ENCODE results near the gene MRPS33. TPM values are rescaled to one million over a fixed set of nuclear protein-coding genes. Genes with fewer than 3 reads are reported as not detected.

The MRPS33 gene
- total and polyA plus RNA-seq, 2 experiments from 2014 or later: 23.1 to 140 TPM

DNA sequence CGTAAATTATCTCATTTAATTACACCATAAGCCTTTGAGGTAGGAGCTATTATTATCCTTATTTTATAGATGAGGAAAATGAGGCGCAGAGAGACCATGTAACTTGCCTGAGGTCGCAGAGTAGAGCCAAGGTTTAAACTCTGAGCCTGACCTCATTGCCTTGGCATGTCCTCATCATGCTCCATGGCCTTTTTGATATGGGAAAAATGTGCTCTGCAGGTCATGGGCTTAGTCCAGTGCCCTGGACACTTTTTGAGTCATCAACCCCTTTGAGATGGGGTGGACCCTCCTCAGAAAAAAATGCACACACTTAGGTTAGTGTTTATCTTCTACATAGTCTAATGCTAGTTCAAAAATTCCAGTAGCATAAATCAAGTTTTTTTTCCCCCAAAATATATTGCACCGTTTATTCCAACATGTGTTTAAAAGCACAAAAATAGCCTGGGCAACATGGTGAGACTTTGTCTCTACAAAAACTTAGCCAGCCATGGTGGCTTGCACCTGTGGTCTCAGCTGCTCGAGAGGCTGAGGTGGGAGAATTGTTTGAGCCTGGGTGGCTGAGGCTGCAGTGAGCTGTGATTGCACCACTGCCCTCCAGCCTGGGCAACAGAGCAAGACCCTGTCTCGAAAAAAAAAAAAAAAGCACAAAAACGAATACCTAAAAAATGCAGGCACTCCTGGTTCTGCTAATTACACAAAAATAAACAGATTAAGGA, 30.5 kb upstream of the MRPS33 start:
- Mint-ChIP-seq H3K9me3 (no peaks in the 10 kb centered on the region; the same call in 2 of the 3 replicates), H3K27ac (no peak overlapping the region), H3K4me3 (no peak overlapping the region), H3K4me1 (no peaks in the 10 kb centered on the region), H3K27me3 (ENCODE audit: insufficient read depth, low read depth, poor library complexity) (peaks cover 3% of the 10 kb centered on the region), H3K36me3 (ENCODE audit: low read depth) (no peaks in the 10 kb centered on the region)
- H2AFZ ChIP-seq: no peak overlapping the region
- no peaks in the 10 kb centered on the region for H3K79me2 ChIP-seq (replicated peaks; ENCODE audit: insufficient read depth)
- no peak for ATAC-seq
- no peaks in the 10 kb centered on the region for H3K27me3 ChIP-seq (ENCODE audit: insufficient read depth)
- H3K27ac ChIP-seq (ENCODE audit: low read depth): no peak overlapping the region
- no peaks in the 10 kb centered on the region for H3K36me3 ChIP-seq (ENCODE audit: insufficient read depth)
- DNase-seq (ENCODE audit: low spot score): no peak
- H3K4me2 ChIP-seq: no peak overlapping the region
- H3F3A ChIP-seq (replicated peaks; ENCODE audit: low read depth): no peaks in the 10 kb centered on the region
- no peak overlapping the region for H3K4me3 ChIP-seq
- no peak for TF ChIP-seq ZNF331 (CRISPR knock-in tag; IDR thresholded peaks at IDR 0.05; ENCODE audit: low read depth)
- no peak for TF ChIP-seq EZH2phosphoT487 (IDR thresholded peaks at IDR 0.05; ENCODE audit: unreplicated experiment)
- no peak for TF ChIP-seq NANOG (IDR thresholded peaks at IDR 0.05; ENCODE audit: borderline replicate concordance)
- no peak for TF ChIP-seq POLR2AphosphoS5 (IDR thresholded peaks at IDR 0.05; ENCODE audit: low read depth)
- TF ChIP-seq STAT1 (IDR thresholded peaks at IDR 0.05; ENCODE audit: unreplicated experiment): no peak
- TF ChIP-seq, protein P1, sequence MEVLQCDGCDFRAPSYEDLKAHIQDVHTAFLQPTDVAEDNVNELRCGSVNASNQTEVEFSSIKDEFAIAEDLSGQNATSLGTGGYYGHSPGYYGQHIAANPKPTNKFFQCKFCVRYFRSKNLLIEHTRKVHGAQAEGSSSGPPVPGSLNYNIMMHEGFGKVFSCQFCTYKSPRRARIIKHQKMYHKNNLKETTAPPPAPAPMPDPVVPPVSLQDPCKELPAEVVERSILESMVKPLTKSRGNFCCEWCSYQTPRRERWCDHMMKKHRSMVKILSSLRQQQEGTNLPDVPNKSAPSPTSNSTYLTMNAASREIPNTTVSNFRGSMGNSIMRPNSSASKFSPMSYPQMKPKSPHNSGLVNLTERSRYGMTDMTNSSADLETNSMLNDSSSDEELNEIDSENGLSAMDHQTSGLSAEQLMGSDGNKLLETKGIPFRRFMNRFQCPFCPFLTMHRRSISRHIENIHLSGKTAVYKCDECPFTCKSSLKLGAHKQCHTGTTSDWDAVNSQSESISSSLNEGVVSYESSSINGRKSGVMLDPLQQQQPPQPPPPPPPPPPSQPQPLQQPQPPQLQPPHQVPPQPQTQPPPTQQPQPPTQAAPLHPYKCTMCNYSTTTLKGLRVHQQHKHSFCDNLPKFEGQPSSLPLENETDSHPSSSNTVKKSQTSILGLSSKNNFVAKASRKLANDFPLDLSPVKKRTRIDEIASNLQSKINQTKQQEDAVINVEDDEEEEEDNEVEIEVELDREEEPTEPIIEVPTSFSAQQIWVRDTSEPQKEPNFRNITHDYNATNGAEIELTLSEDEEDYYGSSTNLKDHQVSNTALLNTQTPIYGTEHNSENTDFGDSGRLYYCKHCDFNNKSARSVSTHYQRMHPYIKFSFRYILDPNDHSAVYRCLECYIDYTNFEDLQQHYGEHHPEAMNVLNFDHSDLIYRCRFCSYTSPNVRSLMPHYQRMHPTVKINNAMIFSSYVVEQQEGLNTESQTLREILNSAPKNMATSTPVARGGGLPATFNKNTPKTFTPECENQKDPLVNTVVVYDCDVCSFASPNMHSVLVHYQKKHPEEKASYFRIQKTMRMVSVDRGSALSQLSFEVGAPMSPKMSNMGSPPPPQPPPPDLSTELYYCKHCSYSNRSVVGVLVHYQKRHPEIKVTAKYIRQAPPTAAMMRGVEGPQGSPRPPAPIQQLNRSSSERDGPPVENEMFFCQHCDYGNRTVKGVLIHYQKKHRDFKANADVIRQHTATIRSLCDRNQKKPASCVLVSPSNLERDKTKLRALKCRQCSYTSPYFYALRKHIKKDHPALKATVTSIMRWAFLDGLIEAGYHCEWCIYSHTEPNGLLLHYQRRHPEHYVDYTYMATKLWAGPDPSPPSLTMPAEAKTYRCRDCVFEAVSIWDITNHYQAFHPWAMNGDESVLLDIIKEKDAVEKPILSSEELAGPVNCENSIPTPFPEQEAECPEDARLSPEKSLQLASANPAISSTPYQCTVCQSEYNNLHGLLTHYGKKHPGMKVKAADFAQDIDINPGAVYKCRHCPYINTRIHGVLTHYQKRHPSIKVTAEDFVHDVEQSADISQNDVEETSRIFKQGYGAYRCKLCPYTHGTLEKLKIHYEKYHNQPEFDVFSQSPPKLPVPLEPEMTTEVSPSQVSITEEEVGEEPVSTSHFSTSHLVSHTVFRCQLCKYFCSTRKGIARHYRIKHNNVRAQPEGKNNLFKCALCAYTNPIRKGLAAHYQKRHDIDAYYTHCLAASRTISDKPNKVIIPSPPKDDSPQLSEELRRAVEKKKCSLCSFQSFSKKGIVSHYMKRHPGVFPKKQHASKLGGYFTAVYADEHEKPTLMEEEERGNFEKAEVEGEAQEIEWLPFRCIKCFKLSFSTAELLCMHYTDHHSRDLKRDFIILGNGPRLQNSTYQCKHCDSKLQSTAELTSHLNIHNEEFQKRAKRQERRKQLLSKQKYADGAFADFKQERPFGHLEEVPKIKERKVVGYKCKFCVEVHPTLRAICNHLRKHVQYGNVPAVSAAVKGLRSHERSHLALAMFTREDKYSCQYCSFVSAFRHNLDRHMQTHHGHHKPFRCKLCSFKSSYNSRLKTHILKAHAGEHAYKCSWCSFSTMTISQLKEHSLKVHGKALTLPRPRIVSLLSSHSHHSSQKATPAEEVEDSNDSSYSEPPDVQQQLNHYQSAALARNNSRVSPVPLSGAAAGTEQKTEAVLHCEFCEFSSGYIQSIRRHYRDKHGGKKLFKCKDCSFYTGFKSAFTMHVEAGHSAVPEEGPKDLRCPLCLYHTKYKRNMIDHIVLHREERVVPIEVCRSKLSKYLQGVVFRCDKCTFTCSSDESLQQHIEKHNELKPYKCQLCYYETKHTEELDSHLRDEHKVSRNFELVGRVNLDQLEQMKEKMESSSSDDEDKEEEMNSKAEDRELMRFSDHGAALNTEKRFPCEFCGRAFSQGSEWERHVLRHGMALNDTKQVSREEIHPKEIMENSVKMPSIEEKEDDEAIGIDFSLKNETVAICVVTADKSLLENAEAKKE (CRISPR knock-in tag; IDR thresholded peaks at IDR 0.05): no peak
- no peak for TF ChIP-seq REST (IDR thresholded peaks at IDR 0.05; ENCODE audit: unreplicated experiment)
- no peaks in the 10 kb centered on the region for H4K20me1 ChIP-seq (replicated peaks; ENCODE audit: insufficient read depth)
- no peaks in the 10 kb centered on the region for H3K4me1 ChIP-seq (ENCODE audit: insufficient read depth)
- no peaks in the 10 kb centered on the region for H3K9me2 ChIP-seq (ENCODE audit: insufficient read depth)

Data from GM23338 (cell line).